K562 (cell line): Measurements from ENCODE around the gene ZNF691. TPM values are rescaled to one million over a fixed set of nuclear protein-coding genes. Genes with fewer than 3 reads are reported as not detected.

ENCODE experiments used
- ATAC-seq: fragments of 200-7000 bp; cut with Tn5 transposase; 3 replicates; pipeline ENCODE4 v1.9.1; 2020; ENCODE audit warnings: moderate library complexity
- BruUV-seq: library from RNA; stranded (reverse); fragments of 400-500 nt; replicated peaks from 2 replicates; lab custom pipeline; 2021; lab: Mats Ljungman, UMichigan
- CTCF ChIA-PET: fragments of 300-600 bp; formaldehyde crosslinking; extraction: SDS; loops from one replicate; lab custom pipeline; 2021; ENCODE audit warnings: low intra/inter-chr PET ratio; lab: Yijun Ruan, JAX
- POLR2A ChIA-PET: fragments of 300-600, 350-650 bp; sonication (Branson Sonifier 250); formaldehyde crosslinking; extraction: SDS; loops from one replicate; lab custom pipeline; 2021; ENCODE audit warnings: antibody characterized with exemption, inconsistent platforms; lab: Yijun Ruan, JAX
- DNase-seq, 4 experiments: peaks; one replicate each; pipeline versions ENCODE4 v3.0.0 to v3.0.0-alpha.2; 2011 to 2018; ENCODE audit warnings: low spot score in 3 of 4, mixed read lengths in 3 of 4; ENCODE audit errors: extremely low read depth in 1 of 4
- FAIRE-seq: peaks from 2 replicates; lab custom pipeline; 2011; peaks lifted over from hg19 to GRCh38; lab: Jason Lieb, UNC
- H2AFZ ChIP-seq: 2 replicates; pipeline ENCODE4 v1.6.0; 2011; ENCODE audit warnings: low read depth, low read length, control low read depth, inconsistent platforms
- H3K27ac ChIP-seq: fragments of 200-600 bp; 3 replicates; pipeline ENCODE4 v1.8.0; 2011; ENCODE audit warnings: low read depth, mild to moderate bottlenecking, control low read depth, inconsistent platforms, low read length, moderate library complexity, mixed read lengths; ENCODE audit errors: extremely low read depth
- H3K27me3 ChIP-seq, 2 experiments: fragments of 300-600 bp in 1 of 2; 2 replicates in 1 of 2; 3 replicates in 1 of 2; pipeline versions ENCODE4 v1.6.0 to v1.8.0; 2011; ENCODE audit warnings: inconsistent platforms in 2 of 2, low read length in 2 of 2, mild to moderate bottlenecking in 1 of 2, mixed read lengths in 1 of 2, moderate library complexity in 1 of 2; ENCODE audit not compliant: control insufficient read depth in 2 of 2, insufficient read depth in 2 of 2
- H3K36me3 ChIP-seq: fragments of 300-600 bp; 3 replicates; pipeline ENCODE4 v1.8.0; 2011; ENCODE audit warnings: mild to moderate bottlenecking, low read length, inconsistent platforms; ENCODE audit not compliant: control insufficient read depth, insufficient read depth
- H3K4me1 ChIP-seq, 2 experiments: fragments of 200-600 bp in 1 of 2; replicated peaks in 1 of 2; 2 replicates in 1 of 2; 3 replicates in 1 of 2; pipeline versions ENCODE4 v1.5.1 to v1.8.0; 2011; ENCODE audit warnings: inconsistent platforms in 2 of 2, low read length in 2 of 2, mild to moderate bottlenecking in 1 of 2, mixed read lengths in 1 of 2, moderate library complexity in 1 of 2; ENCODE audit not compliant: control insufficient read depth in 2 of 2, insufficient read depth in 2 of 2
- H3K4me2 ChIP-seq: 2 replicates; pipeline ENCODE4 v1.6.1; 2011; ENCODE audit warnings: low read length, control low read depth, inconsistent platforms, mixed read lengths; ENCODE audit not compliant: insufficient read depth
- H3K4me3 ChIP-seq: fragments of 200-600 bp; sonication (generic), shearing (Covaris generic); 2 replicates; pipeline ENCODE4 v1.5.1; 2016; ENCODE audit warnings: control low read depth, inconsistent platforms
- H3K79me2 ChIP-seq: fragments of 200-600 bp; 3 replicates; pipeline ENCODE4 v1.8.0; 2011; ENCODE audit warnings: low read length, inconsistent platforms; ENCODE audit not compliant: control insufficient read depth, insufficient read depth
- H3K9ac ChIP-seq, 2 experiments: 2 replicates each; pipeline versions ENCODE4 v1.6.0 to v1.6.1; 2011; ENCODE audit warnings: low read depth in 2 of 2, low read length in 2 of 2, control low read depth in 1 of 2, inconsistent platforms in 1 of 2, mild to moderate bottlenecking in 1 of 2, mixed read lengths in 1 of 2; ENCODE audit not compliant: insufficient read depth in 1 of 2
- H3K9me1 ChIP-seq: one replicate; pipeline ENCODE4 v1.6.0; 2011; ENCODE audit warnings: inconsistent platforms, mild to moderate bottlenecking, low read length, moderate library complexity; ENCODE audit not compliant: control insufficient read depth, insufficient read depth
- H3K9me3 ChIP-seq: replicated peaks from 2 replicates; pipeline ENCODE4 v1.5.1; 2011; ENCODE audit warnings: low read depth, low read length, inconsistent platforms; ENCODE audit not compliant: control insufficient read depth, insufficient read depth
- H4K20me1 ChIP-seq: replicated peaks from 2 replicates; pipeline ENCODE4 v1.6.1; 2011; ENCODE audit warnings: low read length, inconsistent platforms, mixed read lengths; ENCODE audit not compliant: control insufficient read depth, insufficient read depth
- CBFB ChIP-seq: sonication (generic); formaldehyde crosslinking; IDR thresholded peaks from 2 replicates; pipeline ENCODE4 v1.4.0; 2020; ENCODE audit warnings: mild to moderate bottlenecking, missing genetic modification reagents
- CGGBP1 ChIP-seq: fragments of 250-450 bp; sonication (Bioruptor Pico); IDR thresholded peaks from 2 replicates; pipeline ENCODE4 v1.9.0; 2021; ENCODE audit warnings: mild to moderate bottlenecking
- CHD1 ChIP-seq: fragments of 200-600 bp; sonication (generic); IDR thresholded peaks from one replicate; pipeline ENCODE4 v1.6.1; 2012; ENCODE audit warnings: mild to moderate bottlenecking, moderate library complexity, low read length, inconsistent platforms
- KAT7 ChIP-seq: sonication (generic); formaldehyde crosslinking; IDR thresholded peaks from 2 replicates; pipeline ENCODE4 v1.8.0; 2022; ENCODE audit warnings: missing genetic modification reagents, mild to moderate bottlenecking, borderline replicate concordance
- LCOR ChIP-seq: sonication (generic); formaldehyde crosslinking; IDR thresholded peaks from 2 replicates; pipeline ENCODE4 v1.8.0; 2022; ENCODE audit warnings: mild to moderate bottlenecking, missing genetic modification reagents
- PRPF4 ChIP-seq: fragments of 200-400 bp; formaldehyde crosslinking; IDR thresholded peaks from one replicate; pipeline ENCODE4 v1.6.1; 2017; ENCODE audit warnings: low read length, low read depth, mild to moderate bottlenecking; ENCODE audit not compliant: insufficient read depth, poor library complexity, severe bottlenecking
- RAD21 ChIP-seq, 2 experiments: fragments of 250-450 bp in 1 of 2; fragments of 450-650 bp in 1 of 2; sonication (Bioruptor Pico) in 1 of 2; formaldehyde crosslinking in 1 of 2; IDR thresholded peaks in 1 of 2; conservative IDR thresholded peaks in 1 of 2; 2 replicates each; pipeline versions ENCODE4 v1.4.0 to v1.8.0; 2020 to 2022; ENCODE audit warnings: mild to moderate bottlenecking in 2 of 2, moderate library complexity in 1 of 2
- TCFL5 ChIP-seq: fragments of 250-450 bp; sonication (Bioruptor Pico); conservative IDR thresholded peaks from 2 replicates; pipeline ENCODE4 v1.6.1; 2021; ENCODE audit warnings: mild to moderate bottlenecking, moderate library complexity, matching md5 sums
- ZBED1 ChIP-seq: IDR thresholded peaks from 2 replicates; pipeline ENCODE4 v1.6.1; 2014
- ZMIZ1 ChIP-seq, 2 experiments: fragments of 150-350 bp in 1 of 2; IDR thresholded peaks; 2 replicates each; pipeline ENCODE4 v1.6.1; 2012 to 2016; ENCODE audit warnings: low read depth in 2 of 2, low read length in 2 of 2, mild to moderate bottlenecking in 1 of 2, moderate library complexity in 1 of 2
- ZNF197 ChIP-seq: fragments of 200-800 bp; sonication (Bioruptor generic); IDR thresholded peaks from 2 replicates; pipeline ENCODE4 v1.6.1; 2016; ENCODE audit warnings: low read depth, missing genetic modification characterization, missing compliant biosample characterization
- ZNF3 ChIP-seq: fragments of 250-450 bp; sonication (Bioruptor Pico); IDR thresholded peaks from 2 replicates; pipeline ENCODE4 v1.5.0; 2021; ENCODE audit warnings: mild to moderate bottlenecking, moderate library complexity
- ZNF57 ChIP-seq: fragments of 450-650 bp; formaldehyde crosslinking; IDR thresholded peaks from 2 replicates; pipeline ENCODE4 v1.4.0; 2020; ENCODE audit warnings: mild to moderate bottlenecking, moderate library complexity
- ZNF584 ChIP-seq: fragments of 200-800 bp; sonication (Bioruptor generic); IDR thresholded peaks from 2 replicates; pipeline ENCODE4 v1.6.1; 2016; ENCODE audit warnings: low read depth, mild to moderate bottlenecking, missing genetic modification characterization, missing compliant biosample characterization
- ZNF77 ChIP-seq: fragments of 250-450 bp; sonication (Bioruptor Pico); IDR thresholded peaks from 2 replicates; pipeline ENCODE4 v1.5.0; 2020
- WGBS: fragments of 100-300 bp; shearing (Covaris generic); methylation state at CpG from one replicate; pipeline ENCODE4 v1.1.6; 2016; ENCODE audit warnings: low coverage, mixed read lengths; ENCODE audit not compliant: insufficient coverage; ENCODE audit errors: missing lambda C conversion rate; 5-methylcytosine and 5-hydroxymethylcytosine counted together
- in situ Hi-C: fragments of 300-500 bp; cut with MboI; formaldehyde crosslinking; loops from 4 replicates; pipeline ENCODE4 v1.15.0; 2018; ENCODE audit warnings: inconsistent platforms, mixed read lengths
- intact Hi-C: fragments of 100-400 bp; cut with micrococcal nuclease; formaldehyde crosslinking; loops from 2 replicates; pipeline ENCODE4 v1.14.2; 2022
- polyA plus RNA-seq, 8 experiments: library from polyadenylated mRNA; depleted of rRNA in 4 of 8; stranded (reverse) in 5 of 8; unstranded in 3 of 8; fragments of >200 nt; fragmentation: Nextera tagmentation in 2 of 8; fragmentation: Illumina TruSeq in 1 of 8; extraction: Ambion mirVana in 2 of 8; extraction: Trizol in 1 of 8; gene quantifications; 2 replicates each; pipeline versions ENCODE4 v1.2.1 to v1.2.3, GENCODE V29; 2011 to 2014; ENCODE audit warnings: inconsistent platforms in 1 of 8, missing spikeins in 1 of 8
- total RNA-seq, 7 experiments: library from RNA; depleted of rRNA in 6 of 7; stranded (reverse); fragments of >200 nt in 6 of 7; fragmentation: Illumina TruSeq in 2 of 7; extraction: Trizol in 2 of 7; gene quantifications; 2 replicates each; pipeline versions ENCODE4 v1.2.1 to v1.2.3, GENCODE V29; 2011 to 2021; ENCODE audit warnings: low replicate concordance in 1 of 7

ZNF691 gene
- total and polyA plus RNA-seq, 9 of the 15 experiments (the other 6 are each of a cell fraction or from before 2014, with no cell fraction given): 10.7 to 30.4 (median 14.8) TPM

GRCh38 chr1:42801832-42802473 lies 44.5 kb upstream of the ZNF691 start:
- FAIRE-seq (no peak), DNase-seq (no peak), ATAC-seq (no peak)
- H2AFZ ChIP-seq: no peak overlapping the region
- TF ChIP-seq RAD21 (CRISPR knock-in tag; conservative IDR thresholded peaks at IDR 0.05 in 1 of 2, IDR thresholded peaks at IDR 0.05 in 1 of 2) (no peak), CHD1 (no peak), CGGBP1 (CRISPR knock-in tag) (no peak), ZNF3 (CRISPR knock-in tag) (no peak), KAT7 (CRISPR knock-in tag) (no peak), ZNF77 (CRISPR knock-in tag) (no peak), LCOR (CRISPR knock-in tag) (no peak), CBFB (CRISPR knock-in tag) (no peak), ZNF197 (no peak), ZNF57 (CRISPR knock-in tag) (no peak), ZMIZ1 (IDR thresholded peaks at IDR 0.05; ENCODE audit: low read depth in 2 of 2, low read length in 2 of 2) (no peak), TCFL5 (CRISPR knock-in tag) (no peak), ZNF584 (CRISPR knock-in tag) (no peak), ZBED1 (no peak), PRPF4 (no peak)
- H4K20me1 ChIP-seq: no peaks in the 10 kb centered on the region
- H3K4me2 ChIP-seq: no peak overlapping the region
- H3K79me2 ChIP-seq: no peaks in the 10 kb centered on the region
- H3K36me3 ChIP-seq: peaks cover 6% of the 10 kb centered on the region; the same call in 2 of the 3 replicates
- no peak overlapping the region for H3K9ac ChIP-seq
- H3K4me1 ChIP-seq: no peaks in the 10 kb centered on the region; a peak in 1 of 5 replicates
- intact Hi-C loops (no loop called here), in situ Hi-C loops (no loop called here)
- 59% methylated on average over 8 of the region's 8 CpGs for WGBS
- no peak overlapping the region for H3K27ac ChIP-seq
- H3K9me1 ChIP-seq: no peaks in the 10 kb centered on the region
- no peak overlapping the region for H3K4me3 ChIP-seq
- no peaks in the 10 kb centered on the region for H3K9me3 ChIP-seq
- ChIA-PET POLR2A (interaction anchor here (1.8 kb wide), 1 partner anchor 9 kb away, joined by 11 read pairs; no protein-coding TSS in a partner anchor), CTCF (no interaction called here)
- BruUV-seq: no TSS peak
- no peaks in the 10 kb centered on the region for H3K27me3 ChIP-seq
